Umbilical cord (tissue), 2 donors: Measurements from ENCODE around the gene PCDHGA1. TPM values are rescaled to one million over a fixed set of nuclear protein-coding genes. Genes with fewer than 3 reads are reported as not detected.
A peak's percentile ranks its signal among the peaks of the same experiment; 100 is the strongest.

Source experiments
- DNase-seq: peaks from one replicate; pipeline ENCODE4 v3.0.0-alpha.2; 2015; ENCODE audit warnings: low spot score
- total RNA-seq: library from RNA; depleted of rRNA; stranded (reverse); fragments of >200 nt; gene quantifications from one replicate; pipeline ENCODE4 v1.2.3, GENCODE V29; 2014; ENCODE audit warnings: low replicate concordance; ENCODE audit not compliant: insufficient read depth

Gene PCDHGA1
- total RNA-seq, 1 donor from 2014 or later = 0.96 TPM

DNA sequence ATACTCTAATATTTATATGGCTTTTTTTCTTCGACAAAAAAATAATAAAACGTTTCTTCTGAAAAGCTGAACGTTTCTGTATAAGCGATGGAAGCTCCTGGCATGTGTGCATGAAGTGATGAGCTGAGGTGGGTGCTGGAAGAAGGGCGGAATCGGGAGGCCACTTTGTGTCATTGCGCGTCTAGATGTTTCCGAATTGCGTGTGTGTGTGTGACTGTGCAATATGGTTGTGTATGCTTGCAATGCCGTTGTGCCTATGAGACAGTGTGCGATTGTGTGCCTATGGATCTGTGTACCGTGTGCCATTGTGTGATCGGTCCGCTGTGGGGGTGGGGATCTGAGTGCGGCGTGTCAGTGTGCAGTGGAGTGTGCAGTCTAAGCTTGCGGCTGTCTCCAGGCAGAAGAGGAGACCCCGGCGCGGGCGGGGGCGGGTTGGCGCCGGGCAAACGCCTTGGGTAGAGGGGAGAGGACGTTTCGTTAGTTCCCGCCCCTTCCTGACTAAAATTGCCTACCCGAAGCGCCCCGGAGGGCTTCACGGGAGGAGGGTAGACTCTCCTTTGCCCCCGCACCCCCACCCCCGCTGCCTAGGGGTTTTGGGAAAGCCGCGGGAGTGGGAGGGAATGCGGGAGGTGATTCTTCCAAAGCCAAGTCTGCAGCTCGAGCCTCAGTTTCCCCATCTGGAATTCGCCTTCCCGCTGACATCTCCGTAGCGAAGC, 182.8 kb downstream of the PCDHGA1 start:
- peak; percentile 76 for DNase-seq

DNA sequence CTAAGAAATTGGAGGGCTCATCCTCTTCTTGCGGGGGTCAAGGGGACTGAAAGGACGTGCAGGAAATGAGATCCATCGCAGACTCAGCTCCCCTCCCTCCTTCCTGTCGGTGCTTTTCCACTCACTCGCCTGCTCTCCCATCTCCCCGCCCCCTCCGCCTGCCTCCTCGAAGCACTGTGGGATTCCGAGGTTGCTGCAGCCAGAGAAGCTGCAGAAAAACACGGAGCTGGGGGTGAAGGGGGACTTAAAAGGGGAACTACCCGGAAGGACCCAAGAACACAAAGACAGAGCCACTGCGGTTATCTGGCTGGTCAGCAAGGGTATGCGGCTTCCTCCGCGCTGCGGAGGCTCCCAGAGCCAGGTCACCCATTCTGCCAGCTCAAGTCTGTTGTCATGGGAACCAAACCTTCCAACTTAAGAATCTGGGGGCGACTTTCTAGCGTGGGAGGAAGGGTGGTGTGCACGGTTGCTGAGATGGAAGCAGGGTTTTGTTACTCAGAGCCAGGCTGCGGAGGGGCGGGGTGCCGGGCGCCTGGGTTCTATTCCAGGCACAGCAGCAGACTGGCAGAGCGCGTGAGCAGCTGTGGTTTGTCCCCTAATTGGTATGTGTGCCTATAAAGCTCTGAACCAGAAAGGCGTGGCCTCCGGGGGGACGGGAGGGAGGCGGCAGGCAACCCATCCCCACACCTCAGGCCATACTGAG, 183.5 kb downstream of the PCDHGA1 start:
- DNase-seq = peak; percentile 96

DNA sequence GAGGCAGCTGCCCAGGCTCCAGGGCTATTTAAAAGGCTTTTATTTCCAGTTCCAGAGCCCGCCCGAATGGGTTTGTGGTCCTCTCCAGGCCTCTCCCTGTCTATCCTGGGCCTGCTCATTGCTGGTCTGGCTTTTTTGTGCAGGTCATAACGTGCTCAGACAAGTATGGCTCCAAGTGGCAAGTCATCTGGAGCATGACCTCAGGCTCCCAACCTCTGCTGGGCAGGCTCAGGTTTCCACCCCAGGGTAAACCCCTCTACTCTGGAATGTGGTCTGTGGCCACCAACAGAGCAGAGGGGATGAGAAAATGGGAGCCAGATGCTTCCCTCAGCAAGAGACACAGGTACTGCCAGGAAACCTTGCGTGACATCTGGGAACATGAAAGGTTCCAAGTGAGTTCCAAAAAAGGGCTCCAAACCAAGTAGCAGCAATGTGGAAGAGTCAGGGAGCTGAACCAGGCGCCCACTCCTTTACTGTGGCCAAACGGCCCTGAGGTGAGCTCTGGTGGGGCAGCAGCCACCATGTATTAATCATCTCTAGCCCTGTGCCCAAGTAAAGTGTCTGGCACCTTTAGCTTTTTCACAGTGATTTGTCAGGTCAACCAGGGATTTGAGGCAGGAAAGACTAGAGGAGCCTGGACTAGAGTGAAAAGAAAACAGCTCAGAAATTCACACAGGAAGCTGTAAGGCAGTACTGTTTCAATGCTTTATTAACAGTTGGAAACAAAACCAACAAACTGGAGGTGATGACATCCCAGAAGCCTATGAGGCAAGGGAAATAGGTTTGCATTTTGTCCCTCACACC, 184.2 kb downstream of the PCDHGA1 start:
- no peak for DNase-seq

DNA sequence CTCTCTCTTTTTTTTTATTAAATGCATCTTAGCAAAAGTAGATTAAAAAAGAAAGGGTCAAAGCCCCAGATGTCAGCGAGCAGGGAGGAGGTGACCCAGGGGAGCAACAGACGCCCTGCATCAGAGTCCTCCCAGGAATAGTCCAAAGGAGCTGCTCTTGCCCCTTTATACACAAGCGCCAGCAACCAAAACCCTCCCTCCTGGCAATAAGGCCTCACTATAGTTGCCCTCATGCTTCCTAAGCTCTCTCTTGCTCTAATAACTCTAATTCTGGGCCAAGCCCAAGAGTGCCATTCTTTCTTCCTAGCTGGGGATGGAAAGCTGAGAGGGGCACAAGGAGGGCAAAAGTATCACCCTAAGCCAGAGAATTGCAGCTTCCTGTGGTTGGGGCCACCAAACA, 184.8 kb downstream of the PCDHGA1 start:
- no peak for DNase-seq

DNA sequence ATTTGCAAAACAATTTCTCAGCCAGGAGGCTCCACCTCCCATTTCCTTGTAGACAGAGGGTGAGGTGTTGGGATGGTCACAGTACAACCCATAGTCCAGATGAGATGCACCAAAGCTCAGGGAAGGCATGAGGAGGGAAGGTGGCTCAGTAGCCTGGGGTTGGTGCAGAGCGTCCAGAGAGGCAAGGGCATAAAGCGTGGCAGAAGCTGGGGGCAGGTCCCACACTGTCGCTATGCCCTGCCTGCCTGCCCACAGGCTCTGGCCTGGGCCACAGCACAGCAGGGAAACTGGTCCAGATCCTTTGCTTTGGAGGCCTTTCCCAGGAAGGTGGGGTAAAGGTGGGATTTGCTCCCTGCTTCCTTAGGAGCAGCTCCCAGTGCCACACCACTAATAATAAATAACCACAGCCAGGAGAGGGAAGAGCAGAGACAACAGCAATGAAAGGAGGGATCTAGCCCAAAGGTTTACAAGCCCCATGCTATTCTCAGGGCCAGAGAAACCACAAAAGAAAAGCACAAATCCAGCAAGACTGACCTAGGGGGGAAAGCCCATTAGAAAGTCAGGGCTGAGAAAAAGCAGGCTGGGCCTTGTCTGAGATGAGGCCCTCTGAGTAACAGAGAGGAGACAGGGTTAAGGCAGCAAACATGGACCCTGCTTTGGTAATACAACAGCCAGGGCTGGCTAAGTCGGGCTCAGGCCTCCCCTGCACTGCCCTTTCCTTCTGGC, 185.8 kb downstream of the PCDHGA1 start:
- DNase-seq = no peak

DNA sequence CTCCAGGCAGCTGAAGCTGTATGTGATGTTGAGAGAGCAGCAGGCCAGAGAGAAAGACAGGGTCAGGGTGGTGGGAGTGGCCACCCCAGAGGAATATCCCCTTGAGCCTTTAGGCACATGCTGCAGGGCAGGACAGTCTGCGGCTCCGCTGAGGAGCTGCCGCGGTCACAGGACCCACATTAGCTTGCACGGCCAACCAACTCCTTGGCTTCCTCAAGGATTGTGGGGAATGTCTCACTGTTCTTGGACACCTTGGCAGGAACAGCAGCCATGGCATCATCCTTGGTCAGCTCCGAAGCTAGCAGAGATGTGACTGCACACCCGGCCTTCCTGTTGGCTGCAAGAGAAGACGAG, 186.3 kb downstream of the PCDHGA1 start:
- no peak for DNase-seq

DNA sequence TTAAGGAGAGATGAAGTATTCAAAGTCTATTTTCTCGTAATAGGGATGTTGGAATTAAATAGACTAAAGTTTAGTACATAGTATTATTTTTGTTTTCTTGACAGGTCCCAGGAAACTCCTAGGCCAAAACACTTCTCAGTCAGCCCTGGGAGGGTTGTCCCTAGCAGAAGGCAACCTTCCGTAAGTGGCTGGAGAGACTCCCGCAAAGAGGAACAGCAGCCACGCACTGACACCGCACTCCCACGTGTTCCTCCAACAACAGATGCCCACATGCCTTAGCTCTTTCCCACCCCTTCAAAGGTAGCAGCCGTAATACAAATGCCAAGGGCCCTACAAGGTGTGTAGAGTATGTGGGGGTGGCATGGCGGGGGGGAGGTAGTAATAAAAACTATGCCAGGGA, 187.0 kb downstream of the PCDHGA1 start:
- DNase-seq = no peak

DNA sequence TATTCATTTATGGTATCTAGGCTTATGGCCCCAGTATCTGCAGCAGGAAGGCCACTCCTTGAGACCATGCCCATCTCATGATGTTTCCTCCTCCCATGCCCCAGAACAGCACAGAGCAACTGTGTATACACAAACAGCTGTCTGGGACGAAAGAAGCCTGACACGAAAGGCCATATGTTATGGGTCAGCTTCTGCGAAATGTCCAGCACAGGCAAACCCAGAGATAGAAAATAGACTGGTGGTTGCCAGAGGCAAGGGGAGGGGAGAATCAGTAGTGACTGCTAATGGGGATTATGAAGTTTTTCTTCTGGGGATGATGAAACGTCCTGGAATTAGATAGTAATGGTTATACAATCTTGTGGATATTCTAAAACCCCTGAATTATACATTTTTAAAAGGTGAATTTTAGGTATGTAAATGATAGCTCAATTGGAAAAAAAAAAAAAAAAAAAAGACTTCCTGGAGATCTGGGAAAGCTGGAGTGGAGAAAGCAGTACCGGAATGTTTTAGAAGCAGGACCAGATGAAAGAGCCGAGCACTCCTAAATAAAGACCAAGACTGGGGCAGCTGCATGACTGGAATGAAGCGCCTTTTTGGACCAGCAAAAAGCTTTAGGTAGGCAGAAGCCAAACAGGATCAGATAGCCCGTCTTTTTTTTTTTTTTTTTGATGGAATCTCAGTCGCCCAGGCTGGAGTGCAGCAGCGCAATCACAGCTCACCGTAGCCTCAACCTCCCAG, 187.7 kb downstream of the PCDHGA1 start:
- peak; percentile 83 for DNase-seq

DNA sequence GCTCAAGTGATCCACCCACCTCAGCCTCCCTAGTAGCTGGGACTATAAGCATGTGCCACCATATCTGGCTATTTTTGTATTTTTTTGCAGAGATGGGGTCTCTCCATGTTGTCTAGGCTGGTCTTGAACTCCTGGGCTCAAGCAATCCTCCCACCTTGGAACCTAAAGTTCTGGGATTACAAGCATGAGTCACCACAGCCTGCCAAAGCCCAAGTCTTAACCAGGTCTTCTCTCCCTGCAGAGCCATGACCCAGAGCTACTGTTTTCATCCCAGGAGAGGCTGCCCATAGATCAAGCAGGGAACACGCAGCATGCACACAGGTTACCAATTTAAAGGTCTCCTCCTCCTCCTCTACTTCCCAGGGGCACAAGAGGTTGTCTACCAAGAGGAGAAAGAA, 188.3 kb downstream of the PCDHGA1 start:
- no peak for DNase-seq

DNA sequence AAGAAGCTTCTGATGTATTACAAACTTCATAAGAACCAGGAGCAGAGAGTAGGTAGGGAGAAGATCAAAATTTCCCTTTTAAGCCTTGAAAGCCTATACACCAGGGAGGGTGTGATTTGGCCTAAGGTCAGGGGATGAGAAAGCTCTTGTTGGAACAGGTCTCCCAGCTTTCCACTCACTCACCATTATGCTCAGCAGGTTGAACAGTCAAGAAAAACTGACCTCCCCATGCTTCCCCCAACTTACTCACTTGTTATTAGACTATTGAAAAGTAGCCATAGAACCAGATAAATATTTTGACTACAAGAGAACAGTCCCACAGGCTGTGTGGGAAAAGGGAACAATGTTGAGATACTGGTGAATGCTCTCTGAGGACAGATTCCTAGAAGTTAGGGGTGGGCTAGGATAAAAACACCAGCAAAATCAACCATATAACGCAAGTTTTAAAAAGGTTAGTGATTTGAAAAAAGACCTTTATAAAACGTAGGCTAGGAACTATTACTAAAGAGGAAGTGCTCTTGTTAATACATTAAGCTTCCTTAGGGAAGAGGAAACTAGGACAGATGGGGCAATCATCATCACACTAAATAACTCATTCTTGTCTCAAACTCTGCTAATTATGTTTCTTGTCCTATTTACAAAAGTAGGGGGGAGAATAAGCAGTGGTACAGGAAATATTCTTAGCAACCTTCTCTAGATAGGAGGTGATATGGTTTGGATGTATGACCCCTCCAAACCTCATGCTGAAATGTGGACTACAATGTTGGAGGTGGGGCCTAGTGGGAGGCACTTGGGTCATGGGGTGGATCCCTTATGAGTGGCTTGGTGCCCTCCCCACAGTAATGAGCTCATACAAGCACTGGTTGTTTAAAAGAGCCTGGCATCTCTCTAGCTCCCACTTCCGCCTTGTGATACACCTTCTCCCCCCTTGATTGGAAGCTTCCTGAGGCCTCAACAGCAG, 189.6 kb downstream of the PCDHGA1 start:
- no peak for DNase-seq

DNA sequence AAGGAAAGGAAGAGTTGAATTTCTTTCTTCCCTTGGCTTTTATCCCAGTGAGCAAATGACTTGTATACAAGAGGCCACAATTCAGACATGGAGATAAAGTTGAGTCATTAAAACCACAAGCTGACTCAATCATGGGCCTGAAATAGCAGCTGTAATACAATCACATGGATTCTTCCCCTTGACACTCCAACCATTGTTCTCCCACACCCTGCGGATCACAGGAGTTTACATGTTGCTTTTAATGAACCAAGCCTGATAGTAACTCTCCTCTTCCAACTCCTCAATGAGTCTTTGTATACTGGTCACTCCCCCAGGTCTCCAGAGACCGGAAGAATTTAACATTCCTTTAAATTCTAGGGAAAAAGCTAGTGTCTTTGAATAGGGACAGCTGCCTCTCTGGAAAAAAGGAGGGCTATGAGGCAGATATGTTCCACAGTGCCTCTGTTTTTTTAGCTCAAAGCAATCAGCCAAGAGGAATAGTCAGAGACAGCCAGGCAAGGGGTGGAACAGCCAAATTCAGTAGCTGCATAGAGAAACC, 191.0 kb downstream of the PCDHGA1 start:
- peak; percentile 80 for DNase-seq

DNA sequence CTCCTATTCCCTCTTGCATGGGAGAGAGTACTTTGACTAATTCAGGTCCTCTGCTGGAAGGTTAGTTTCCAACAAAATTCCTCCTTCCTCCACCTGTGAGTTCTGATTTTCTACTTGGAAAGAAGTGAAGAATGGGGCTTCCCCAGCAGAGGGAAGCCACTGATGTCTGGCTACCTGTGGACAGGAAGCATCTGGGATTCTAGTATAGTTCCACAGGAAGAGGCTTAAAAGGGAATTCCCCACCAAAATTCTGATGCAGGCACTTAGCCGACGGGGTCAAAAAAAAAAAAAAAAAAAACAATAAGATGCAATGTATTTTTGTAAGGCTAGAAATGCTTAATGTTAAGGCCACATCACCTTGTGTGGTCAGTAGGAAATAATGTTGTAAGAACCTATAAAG, 192.0 kb downstream of the PCDHGA1 start:
- DNase-seq = no peak

DNA sequence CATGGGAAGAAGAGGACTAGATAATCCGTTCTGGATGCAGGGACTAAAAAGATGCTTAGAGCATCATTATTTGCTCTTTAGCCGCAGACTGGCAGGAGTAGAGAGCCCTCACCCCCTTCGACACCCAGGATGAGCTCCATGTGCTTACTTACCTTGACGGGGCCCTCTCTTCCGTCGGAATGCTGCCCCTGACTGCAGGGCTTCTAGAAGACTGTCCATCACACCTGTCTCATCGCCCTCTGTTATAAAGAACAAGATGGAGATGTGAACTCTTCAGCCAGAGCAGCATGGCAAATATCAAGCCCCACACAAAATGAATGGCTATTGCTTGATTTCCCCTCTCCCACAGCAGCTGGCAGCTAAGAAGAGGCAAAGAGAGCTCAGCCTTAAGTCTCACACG, 193.7 kb downstream of the PCDHGA1 start:
- no peak for DNase-seq

DNA sequence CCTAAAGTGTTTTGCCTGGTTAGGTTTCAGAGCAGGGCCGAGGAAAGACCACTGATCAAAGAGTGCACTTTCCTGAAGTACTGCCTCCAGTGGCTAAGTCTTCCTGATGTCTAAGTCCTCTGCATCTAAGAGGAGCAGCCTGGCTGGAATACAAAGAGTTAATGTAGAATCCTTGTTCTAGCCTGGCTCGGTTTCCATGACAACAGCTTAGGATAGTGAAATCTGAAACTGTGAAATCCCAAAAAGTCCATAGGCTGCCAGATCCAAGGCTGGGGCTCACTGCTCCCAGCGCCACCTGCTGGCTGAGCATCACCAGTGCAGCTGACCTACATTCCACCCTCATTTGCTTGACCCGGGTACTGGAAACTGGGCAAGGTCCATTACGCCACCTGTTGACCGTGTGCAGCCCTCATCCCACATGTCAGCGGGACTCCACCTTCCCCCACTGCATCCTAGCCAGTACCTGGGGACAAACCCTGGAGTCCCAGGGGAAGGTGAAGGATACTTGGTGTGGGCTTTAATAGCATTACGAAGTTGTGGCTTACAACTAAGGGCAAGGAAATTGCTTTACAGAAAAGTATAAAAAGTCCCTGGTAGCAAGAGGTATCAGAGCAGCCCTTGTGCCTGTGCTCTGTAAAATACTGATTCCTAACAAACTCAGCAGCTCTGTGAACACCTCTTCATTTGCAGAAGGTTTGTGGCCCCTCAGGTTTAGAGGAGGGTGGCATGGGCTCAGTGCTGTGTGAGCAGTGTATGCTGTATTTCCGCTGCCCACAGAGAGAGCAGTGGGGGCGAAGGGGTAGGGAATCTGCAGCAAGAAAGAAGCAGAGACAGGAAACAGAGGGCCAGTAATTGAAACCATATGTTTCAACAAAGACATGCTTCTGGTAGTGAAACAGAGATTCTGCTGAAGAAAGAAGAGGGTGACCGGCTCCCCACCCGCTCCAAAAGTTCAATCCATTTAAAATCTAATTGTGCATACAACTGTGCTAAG, 194.6 kb downstream of the PCDHGA1 start:
- peak; percentile 98 for DNase-seq

DNA sequence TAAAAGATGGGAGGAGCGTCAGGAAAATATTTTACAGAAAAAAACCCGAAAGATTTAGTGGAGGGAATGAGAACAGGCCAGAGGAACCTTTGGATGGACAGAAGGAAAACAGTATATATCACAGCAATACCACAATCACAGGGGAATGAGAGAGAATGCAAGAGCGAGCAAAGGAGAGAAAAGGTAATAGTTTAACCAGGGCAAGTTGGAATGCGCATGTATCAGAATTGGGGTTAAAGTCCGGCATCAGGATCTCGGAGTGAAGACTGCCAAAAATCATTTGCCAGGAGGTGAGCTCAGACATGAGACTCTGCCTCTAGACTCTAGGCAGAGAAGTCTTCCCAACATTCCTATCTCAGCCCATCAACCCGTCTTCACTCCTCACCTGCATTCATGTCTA, 195.3 kb downstream of the PCDHGA1 start:
- DNase-seq = no peak

DNA sequence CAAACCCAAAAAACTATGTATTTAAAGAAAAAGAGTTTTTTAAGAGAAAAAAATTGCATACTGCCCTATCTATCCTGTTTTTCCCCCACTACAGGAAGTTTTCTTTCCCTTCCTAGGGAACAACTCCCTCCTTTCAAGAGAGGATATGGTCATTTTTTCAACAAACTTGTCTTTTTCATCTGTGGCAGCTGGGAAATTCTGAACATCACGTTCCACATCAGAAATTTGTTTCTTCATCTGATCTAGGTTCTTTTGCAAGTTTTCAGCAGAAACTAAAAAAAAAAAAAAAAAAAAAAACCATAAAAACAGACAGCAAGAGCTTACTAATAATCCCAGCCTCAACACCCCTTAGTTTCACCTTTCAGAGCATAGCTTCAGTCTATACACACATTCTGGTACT, 197.1 kb downstream of the PCDHGA1 start:
- DNase-seq = no peak

DNA sequence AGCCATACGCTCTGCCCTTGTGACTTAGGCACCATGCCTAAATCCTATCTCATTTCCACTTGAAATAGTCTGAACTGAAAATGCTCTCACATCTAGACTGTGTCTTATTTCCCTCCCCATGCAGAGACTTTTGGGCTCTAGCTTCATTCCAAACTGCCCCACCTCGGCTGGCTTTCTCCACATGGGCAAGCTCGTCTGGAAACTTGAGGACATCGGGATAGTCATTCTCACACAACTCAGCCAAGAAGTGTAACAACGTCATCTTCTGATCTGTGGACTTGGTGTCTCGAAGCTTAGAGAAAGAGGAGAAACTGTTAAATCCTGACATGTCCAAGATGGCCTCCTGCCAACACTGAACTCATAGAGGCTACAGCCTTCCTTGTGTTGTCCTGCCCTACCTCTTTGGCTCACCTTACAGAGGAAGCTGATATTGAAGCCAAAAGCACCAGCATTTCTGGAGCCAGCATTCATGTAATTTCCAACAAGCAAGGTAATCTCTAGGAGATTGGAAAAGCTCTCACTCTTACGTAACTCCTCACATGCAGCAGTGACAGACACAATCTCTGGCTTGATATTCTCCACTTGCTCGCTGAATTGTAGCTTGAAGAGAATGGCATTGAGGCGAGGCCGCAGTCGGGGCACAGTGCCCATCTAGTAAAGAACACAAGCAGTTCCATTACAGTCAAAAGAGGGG, 198.1 kb downstream of the PCDHGA1 start:
- peak; percentile 48 for DNase-seq

DNA sequence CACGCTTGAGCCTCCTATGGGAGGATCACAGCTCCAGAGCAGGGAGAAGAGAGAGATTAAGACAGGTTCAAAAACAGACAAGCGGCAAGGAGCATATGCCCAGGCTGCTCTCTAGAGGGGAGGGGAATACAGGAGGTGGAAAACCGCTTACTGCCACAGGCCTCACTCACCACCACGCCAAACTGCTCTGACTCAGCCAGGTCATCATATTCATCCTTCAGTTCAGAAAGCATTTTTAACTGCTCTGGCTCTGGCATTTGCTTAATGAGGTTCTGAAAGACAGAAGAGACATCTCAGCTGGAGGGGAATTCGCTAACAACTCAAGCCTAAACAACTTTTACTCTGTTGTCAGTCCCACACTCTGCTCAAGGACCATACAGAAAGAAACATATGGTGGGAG, 198.7 kb downstream of the PCDHGA1 start:
- DNase-seq = peak; percentile 86
